DOHH2 (cell line): Measurements from ENCODE around the gene SMG6.

ENCODE experiments used
- CTCF ChIP-seq: fragments of 200-600 bp; sonication (generic); IDR thresholded peaks from one replicate; pipeline ENCODE4 v1.5.1; 2014; ENCODE audit warnings: antibody characterized with exemption, mild to moderate bottlenecking, low read depth, low read length; ENCODE audit not compliant: poor library complexity, severe bottlenecking
- EZH2phosphoT487 ChIP-seq: fragments of 200-600 bp; sonication (generic); IDR thresholded peaks from 2 replicates; pipeline ENCODE4 v1.6.1; 2017; ENCODE audit warnings: borderline replicate concordance, mild to moderate bottlenecking, antibody characterized with exemption, low read length, moderate library complexity, mixed read lengths

- TF ChIP-seq CTCF (no peak), EZH2phosphoT487 (no peak)
Measured at GRCh38 chr17:2203818-2204217, 99.8 kb downstream of the SMG6 start.
